A673 (cell line): Measurements from ENCODE around the gene RGCC. TPM values are rescaled to one million over a fixed set of nuclear protein-coding genes. Genes with fewer than 3 reads are reported as not detected.

Experiments
- BruUV-seq: library from RNA; stranded (reverse); fragments of 400-500 nt; replicated peaks from 2 replicates; lab custom pipeline; 2021; lab: Mats Ljungman, UMichigan
- CTCF ChIA-PET: fragments of 300-600 bp; sonication (Branson Sonifier 250); formaldehyde crosslinking; loops from one replicate; lab custom pipeline; 2022; ENCODE audit warnings: antibody characterized with exemption; lab: Charles Lee
- POLR2A ChIA-PET: fragments of 300-600 bp; sonication (Branson Sonifier 250); formaldehyde crosslinking; loops from one replicate; lab custom pipeline; 2022; ENCODE audit warnings: antibody characterized with exemption; ENCODE audit not compliant: low non-redundant PET; lab: Charles Lee
- DNase-seq: peaks from one replicate; pipeline ENCODE4 v3.0.0-alpha.2; 2015; ENCODE audit warnings: low spot score
- H3K27ac ChIP-seq: fragments of 200-600 bp; sonication (generic); 2 replicates; pipeline ENCODE4 v1.5.1; 2016; ENCODE audit warnings: mixed run types, low read depth, mild to moderate bottlenecking, mixed read lengths, antibody characterized with exemption, low read length; ENCODE audit not compliant: poor library complexity, severe bottlenecking
- H3K27me3 ChIP-seq: fragments of 200-600 bp; sonication (generic); replicated peaks from 2 replicates; pipeline ENCODE4 v1.6.1; 2017; ENCODE audit warnings: mixed run types, low read depth, mild to moderate bottlenecking, mixed read lengths, antibody characterized with exemption, low read length; ENCODE audit not compliant: insufficient read depth, poor library complexity
- H3K36me3 ChIP-seq: fragments of 200-600 bp; sonication (generic); 2 replicates; pipeline ENCODE4 v1.6.1; 2016; ENCODE audit warnings: mixed run types, mild to moderate bottlenecking, mixed read lengths, antibody characterized with exemption, low read length; ENCODE audit not compliant: insufficient read depth, poor library complexity, severe bottlenecking
- H3K4me1 ChIP-seq: fragments of 200-600 bp; sonication (generic); 2 replicates; pipeline ENCODE4 v1.6.1; 2017; ENCODE audit warnings: mixed run types, mild to moderate bottlenecking, mixed read lengths, antibody characterized with exemption, low read length; ENCODE audit not compliant: insufficient read depth, poor library complexity, severe bottlenecking
- H3K4me3 ChIP-seq: fragments of 200-600 bp; sonication (generic); 2 replicates; pipeline ENCODE4 v1.5.1; 2016; ENCODE audit warnings: low read depth, mixed run types, mild to moderate bottlenecking, mixed read lengths, low read length; ENCODE audit not compliant: poor library complexity, severe bottlenecking
- H3K9me3 ChIP-seq: fragments of 200-600 bp; sonication (generic); 2 replicates; pipeline ENCODE4 v1.6.1; 2016; ENCODE audit warnings: mixed run types, low read depth, mild to moderate bottlenecking, mixed read lengths, antibody characterized with exemption, low read length; ENCODE audit not compliant: poor library complexity, severe bottlenecking
- EZH2 ChIP-seq: fragments of 200-600 bp; sonication (generic); IDR thresholded peaks from 2 replicates; pipeline ENCODE4 v1.6.1; 2017; ENCODE audit warnings: borderline replicate concordance, low read depth, mild to moderate bottlenecking, mixed read lengths, antibody characterized with exemption, low read length; ENCODE audit not compliant: poor library complexity, severe bottlenecking
- intact Hi-C: fragments of 100-400 bp; cut with micrococcal nuclease; formaldehyde crosslinking; loops from one replicate; pipeline ENCODE4 v1.10.0; 2022; ENCODE audit not compliant: unreplicated experiment
- total RNA-seq: library from RNA; stranded (reverse); gene quantifications from 2 replicates; pipeline ENCODE4 v1.2.3, GENCODE V29; 2021
- TF ChIP-seq, protein P1 (sequence below): fragments of 300-800, 200-600 bp; sonication (generic); conservative IDR thresholded peaks from 2 replicates; pipeline ENCODE4 v1.5.1; 2017; ENCODE audit warnings: low read depth, mild to moderate bottlenecking, antibody characterized with exemption, low read length, moderate library complexity, mixed read lengths

The RGCC gene
- total RNA-seq, 1 experiment from 2014 or later, result not detected

DNA sequence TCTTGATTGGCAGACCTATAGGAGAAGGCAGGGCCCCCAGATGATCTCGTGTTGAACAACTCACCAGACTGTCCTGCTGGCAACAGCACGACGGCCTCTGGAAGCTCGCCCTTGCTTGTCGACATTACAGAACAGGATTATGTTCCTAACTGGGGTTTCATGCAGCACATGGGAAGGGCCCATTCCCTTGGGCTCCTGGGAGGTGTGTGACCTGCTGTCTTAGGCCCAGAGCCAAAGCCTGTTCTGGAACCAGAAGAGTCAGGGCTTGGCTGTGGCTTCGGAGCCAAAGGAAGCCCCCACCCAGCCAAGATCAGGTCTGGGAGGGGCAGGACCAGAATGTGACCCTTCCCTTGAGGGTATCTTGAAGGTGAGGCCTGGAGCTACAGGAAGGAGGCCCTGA, 36.9 kb downstream of the RGCC start:
- H3K27me3 ChIP-seq, result no peaks in the 10 kb centered on the region
- H3K36me3 ChIP-seq, result no peaks in the 10 kb centered on the region
- no peak overlapping the region for H3K4me3 ChIP-seq
- no peaks in the 10 kb centered on the region for H3K4me1 ChIP-seq
- TF ChIP-seq EZH2, result no peak
- TF ChIP-seq, protein P1, sequence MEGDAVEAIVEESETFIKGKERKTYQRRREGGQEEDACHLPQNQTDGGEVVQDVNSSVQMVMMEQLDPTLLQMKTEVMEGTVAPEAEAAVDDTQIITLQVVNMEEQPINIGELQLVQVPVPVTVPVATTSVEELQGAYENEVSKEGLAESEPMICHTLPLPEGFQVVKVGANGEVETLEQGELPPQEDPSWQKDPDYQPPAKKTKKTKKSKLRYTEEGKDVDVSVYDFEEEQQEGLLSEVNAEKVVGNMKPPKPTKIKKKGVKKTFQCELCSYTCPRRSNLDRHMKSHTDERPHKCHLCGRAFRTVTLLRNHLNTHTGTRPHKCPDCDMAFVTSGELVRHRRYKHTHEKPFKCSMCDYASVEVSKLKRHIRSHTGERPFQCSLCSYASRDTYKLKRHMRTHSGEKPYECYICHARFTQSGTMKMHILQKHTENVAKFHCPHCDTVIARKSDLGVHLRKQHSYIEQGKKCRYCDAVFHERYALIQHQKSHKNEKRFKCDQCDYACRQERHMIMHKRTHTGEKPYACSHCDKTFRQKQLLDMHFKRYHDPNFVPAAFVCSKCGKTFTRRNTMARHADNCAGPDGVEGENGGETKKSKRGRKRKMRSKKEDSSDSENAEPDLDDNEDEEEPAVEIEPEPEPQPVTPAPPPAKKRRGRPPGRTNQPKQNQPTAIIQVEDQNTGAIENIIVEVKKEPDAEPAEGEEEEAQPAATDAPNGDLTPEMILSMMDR, result no peak
- BruUV-seq, result no TSS peak
- ChIA-PET POLR2A (no interaction called here), CTCF (no interaction called here)
- no peak overlapping the region for H3K27ac ChIP-seq
- no peaks in the 10 kb centered on the region for H3K9me3 ChIP-seq
- DNase-seq, result no peak
- intact Hi-C loops, result no loop called here

DNA sequence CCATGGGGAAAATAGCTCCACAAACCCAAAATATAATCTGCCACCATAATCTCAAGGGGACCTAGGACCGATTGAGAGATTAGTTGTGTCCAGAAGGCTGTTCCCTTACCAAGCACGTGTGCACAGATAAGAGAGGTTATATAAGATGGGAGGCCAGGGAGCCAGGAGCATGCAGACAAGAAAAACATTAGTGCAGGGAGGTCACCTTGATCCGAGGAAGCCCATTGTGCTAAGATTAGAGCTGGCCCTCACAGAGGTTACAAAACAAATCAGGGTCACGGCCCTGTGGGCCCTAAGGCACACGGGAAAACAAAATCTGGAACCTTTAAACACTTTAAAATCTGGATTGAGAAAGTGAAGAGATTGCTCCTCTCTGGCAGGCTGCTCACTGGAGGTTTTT, 37.7 kb downstream of the RGCC start:
- DNase-seq, result no peak
- Histone ChIP-seq H3K36me3 (no peaks in the 10 kb centered on the region), H3K27ac (no peak overlapping the region), H3K4me3 (no peak overlapping the region), H3K9me3 (no peaks in the 10 kb centered on the region), H3K27me3 (no peaks in the 10 kb centered on the region), H3K4me1 (no peaks in the 10 kb centered on the region)
- intact Hi-C loops, result no loop called here
- CTCF ChIA-PET, result no interaction called here
- no TSS peak for BruUV-seq
- POLR2A ChIA-PET, result no interaction called here
- TF ChIP-seq, protein P1, result no peak
- TF ChIP-seq EZH2, result no peak

DNA sequence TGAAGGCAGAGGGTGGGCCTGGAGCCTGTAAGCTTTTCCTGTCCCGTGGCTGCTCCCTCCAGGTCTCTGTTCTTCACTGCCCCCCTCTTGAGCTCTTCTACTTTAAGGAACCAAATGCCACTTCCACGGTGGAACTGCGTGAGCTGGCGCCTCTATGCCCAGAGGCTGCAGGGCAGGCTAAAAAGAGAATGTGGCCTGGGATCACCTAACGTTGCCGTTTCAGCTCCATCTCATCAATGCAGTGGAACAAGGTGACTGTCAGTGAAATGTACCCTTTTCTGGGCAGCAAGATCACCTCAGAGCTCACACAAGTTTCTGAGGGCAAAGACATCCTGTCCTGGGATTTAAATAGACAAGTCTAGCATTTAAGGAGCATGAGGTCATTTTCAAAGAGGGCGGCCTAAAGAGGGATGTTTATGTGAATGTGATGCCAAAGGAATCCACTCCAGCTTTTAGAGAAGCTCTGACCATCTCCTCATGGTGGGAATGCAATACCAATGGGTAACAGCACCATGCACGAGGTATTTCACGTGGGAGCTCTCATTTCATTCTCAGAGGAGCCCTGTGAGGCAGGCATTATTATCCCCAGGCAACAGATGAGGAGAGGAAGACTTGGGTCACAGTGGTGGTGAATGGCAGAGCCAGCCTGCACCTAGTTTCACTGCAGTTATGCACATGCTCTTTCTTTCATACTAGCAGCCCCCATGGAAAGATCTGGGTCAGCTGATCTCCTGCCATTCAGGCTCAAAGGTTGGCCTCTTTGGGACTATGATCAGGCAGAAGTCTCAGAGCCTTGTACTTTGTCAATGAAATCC, 39.3 kb downstream of the RGCC start:
- ChIA-PET POLR2A (no interaction called here), CTCF (no interaction called here)
- H3K4me1 ChIP-seq, result no peaks in the 10 kb centered on the region
- intact Hi-C loops, result no loop called here
- DNase-seq, result no peak
- no peaks in the 10 kb centered on the region for H3K27me3 ChIP-seq
- TF ChIP-seq, protein P1, result no peak
- TF ChIP-seq EZH2, result no peak
- no peak overlapping the region for H3K27ac ChIP-seq
- H3K9me3 ChIP-seq, result no peaks in the 10 kb centered on the region
- H3K36me3 ChIP-seq, result no peaks in the 10 kb centered on the region
- BruUV-seq, result no TSS peak
- H3K4me3 ChIP-seq, result no peak overlapping the region
